Keratinocyte (primary cell): ENCODE measurements around the gene TBC1D12. TPM values are rescaled to one million over a fixed set of nuclear protein-coding genes. Genes with fewer than 3 reads are reported as not detected.
"Not testable (repeated sequence)": the region's sequence is repeated elsewhere in the genome, so short reads cannot be mapped to it uniquely, and the experiment has no call there.

Experiments used
- DNase-seq: peaks from one replicate; pipeline ENCODE4 v3.0.0-alpha.2; 2011; ENCODE audit warnings: low read depth, missing footprints, low spot score
- FAIRE-seq: peaks from 2 replicates; lab custom pipeline; 2011; peaks lifted over from hg19 to GRCh38; lab: Jason Lieb, UNC
- H2AFZ ChIP-seq: 2 replicates; pipeline ENCODE4 v1.6.0; 2012; ENCODE audit warnings: low read length, control low read depth, inconsistent platforms; ENCODE audit not compliant: control insufficient read depth
- H3K27ac ChIP-seq: 2 replicates; pipeline ENCODE4 v1.5.1; 2011; ENCODE audit warnings: low read length; ENCODE audit not compliant: control insufficient read depth, insufficient read depth
- H3K27me3 ChIP-seq: 3 replicates; pipeline ENCODE4 v1.6.0; 2011; ENCODE audit warnings: low read length; ENCODE audit not compliant: control insufficient read depth, insufficient read depth; ENCODE audit errors: extremely low read depth
- H3K36me3 ChIP-seq, 2 experiments: 2 replicates in 1 of 2; 3 replicates in 1 of 2; pipeline ENCODE4 v1.5.1; 2011; ENCODE audit warnings: low read length in 2 of 2, mild to moderate bottlenecking in 1 of 2; ENCODE audit not compliant: control insufficient read depth in 2 of 2, insufficient read depth in 2 of 2; ENCODE audit errors: extremely low read depth in 1 of 2
- H3K4me1 ChIP-seq: 3 replicates; pipeline ENCODE4 v1.5.1; 2011; ENCODE audit warnings: low read length; ENCODE audit not compliant: control insufficient read depth, insufficient read depth; ENCODE audit errors: extremely low read depth
- H3K4me2 ChIP-seq: 3 replicates; pipeline ENCODE4 v1.6.0; 2011; ENCODE audit warnings: low read depth, low read length; ENCODE audit not compliant: control insufficient read depth, insufficient read depth; ENCODE audit errors: extremely low read depth
- H3K4me3 ChIP-seq, 3 experiments: fragments of 200-600 bp in 1 of 3; sonication (generic) in 1 of 3; 2 replicates in 2 of 3; 3 replicates in 1 of 3; pipeline ENCODE4 v1.5.1; 2011 to 2016; ENCODE audit warnings: low read length in 3 of 3, mild to moderate bottlenecking in 3 of 3, control low read depth in 2 of 3, inconsistent platforms in 1 of 3, low read depth in 1 of 3, mixed read lengths in 1 of 3, mixed run types in 1 of 3, moderate library complexity in 1 of 3; ENCODE audit not compliant: control insufficient read depth in 2 of 3, insufficient read depth in 2 of 3; ENCODE audit errors: extremely low read depth in 1 of 3
- H3K79me2 ChIP-seq: 2 replicates; pipeline ENCODE4 v1.6.0; 2012; ENCODE audit warnings: low read length; ENCODE audit not compliant: control insufficient read depth, insufficient read depth
- H3K9ac ChIP-seq: 3 replicates; pipeline ENCODE4 v1.6.0; 2011; ENCODE audit warnings: low read length; ENCODE audit not compliant: control insufficient read depth, insufficient read depth; ENCODE audit errors: extremely low read depth
- H3K9me1 ChIP-seq: 3 replicates; pipeline ENCODE4 v1.6.0; 2011; ENCODE audit warnings: low read length; ENCODE audit not compliant: control insufficient read depth, insufficient read depth; ENCODE audit errors: extremely low read depth
- H3K9me3 ChIP-seq: 2 replicates; pipeline ENCODE4 v1.5.1; 2012; ENCODE audit warnings: low read depth, low read length; ENCODE audit not compliant: control insufficient read depth
- H4K20me1 ChIP-seq: 3 replicates; pipeline ENCODE4 v1.6.0; 2011; ENCODE audit warnings: low read length; ENCODE audit not compliant: control insufficient read depth, insufficient read depth; ENCODE audit errors: extremely low read depth
- EZH2 ChIP-seq: IDR thresholded peaks from one replicate; pipeline ENCODE4 v1.6.1; 2012; ENCODE audit warnings: inconsistent platforms, mild to moderate bottlenecking, low read length, moderate library complexity
- dilution Hi-C: fragments of 300-500 bp; cut with MboI; formaldehyde crosslinking; loops from one replicate; pipeline ENCODE4 v1.7.0; 2020; ENCODE audit warnings: low sequenced_read_pairs; ENCODE audit not compliant: extremely low pct_ligation_motif_present
- polyA plus RNA-seq, 5 experiments: library from polyadenylated mRNA; depleted of rRNA in 3 of 5; stranded (reverse) in 3 of 5; stranded (forward) in 1 of 5; unstranded in 1 of 5; fragments of >200 nt; gene quantifications; 1 replicate in 1 of 5; 2 replicates in 3 of 5; 3 replicates in 1 of 5; pipeline versions ENCODE4 v1.2.1 to v1.2.3, GENCODE V29; 2011 to 2012; ENCODE audit warnings: missing spikeins in 2 of 5, low read depth in 1 of 5, low replicate concordance in 1 of 5
- TF ChIP-seq, protein P1 (sequence below), 3 experiments: IDR thresholded peaks in 1 of 3; conservative IDR thresholded peaks in 1 of 3; optimal IDR thresholded peaks in 1 of 3; 2 replicates in 2 of 3; 3 replicates in 1 of 3; pipeline versions ENCODE3 to v1.5.1; 2011; ENCODE audit warnings: low read length in 3 of 3, mild to moderate bottlenecking in 3 of 3, moderate library complexity in 2 of 3, control low read depth in 1 of 3, inconsistent platforms in 1 of 3; ENCODE audit not compliant: insufficient read depth in 2 of 3; ENCODE audit errors: extremely low read depth in 1 of 3

TBC1D12 gene
- polyA plus RNA-seq, 1 donor (not counting 4 experiments of a cell fraction or from before 2014, with no cell fraction given), result 7.0 TPM

DNA sequence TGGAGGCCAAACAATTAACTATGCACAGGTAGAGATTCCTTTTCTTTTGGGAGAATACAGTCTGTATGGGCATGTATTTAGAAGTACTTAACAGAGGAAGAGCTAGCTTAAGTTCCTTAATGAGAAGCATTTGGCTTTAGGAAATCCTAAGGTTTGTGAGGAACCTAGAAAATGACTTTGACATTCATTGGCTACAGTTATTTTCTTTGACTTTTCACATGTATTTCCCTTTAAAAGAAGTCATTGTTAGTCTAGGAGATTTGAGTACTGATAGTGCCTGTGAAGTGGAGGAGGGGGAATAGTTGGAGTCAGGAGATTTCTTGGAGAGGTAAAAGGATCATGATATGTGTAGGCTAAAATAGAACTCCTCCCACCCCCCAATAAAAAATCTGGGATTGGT lies 146.9 kb downstream of the TBC1D12 start:
- FAIRE-seq, result no peak
- H3K27me3 ChIP-seq, result no peaks in the 10 kb centered on the region
- H3K27ac ChIP-seq, result no peak overlapping the region
- TF ChIP-seq, protein P1, sequence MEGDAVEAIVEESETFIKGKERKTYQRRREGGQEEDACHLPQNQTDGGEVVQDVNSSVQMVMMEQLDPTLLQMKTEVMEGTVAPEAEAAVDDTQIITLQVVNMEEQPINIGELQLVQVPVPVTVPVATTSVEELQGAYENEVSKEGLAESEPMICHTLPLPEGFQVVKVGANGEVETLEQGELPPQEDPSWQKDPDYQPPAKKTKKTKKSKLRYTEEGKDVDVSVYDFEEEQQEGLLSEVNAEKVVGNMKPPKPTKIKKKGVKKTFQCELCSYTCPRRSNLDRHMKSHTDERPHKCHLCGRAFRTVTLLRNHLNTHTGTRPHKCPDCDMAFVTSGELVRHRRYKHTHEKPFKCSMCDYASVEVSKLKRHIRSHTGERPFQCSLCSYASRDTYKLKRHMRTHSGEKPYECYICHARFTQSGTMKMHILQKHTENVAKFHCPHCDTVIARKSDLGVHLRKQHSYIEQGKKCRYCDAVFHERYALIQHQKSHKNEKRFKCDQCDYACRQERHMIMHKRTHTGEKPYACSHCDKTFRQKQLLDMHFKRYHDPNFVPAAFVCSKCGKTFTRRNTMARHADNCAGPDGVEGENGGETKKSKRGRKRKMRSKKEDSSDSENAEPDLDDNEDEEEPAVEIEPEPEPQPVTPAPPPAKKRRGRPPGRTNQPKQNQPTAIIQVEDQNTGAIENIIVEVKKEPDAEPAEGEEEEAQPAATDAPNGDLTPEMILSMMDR (optimal IDR thresholded peaks at IDR 0.05 in 1 of 3, IDR thresholded peaks at IDR 0.05 in 1 of 3, conservative IDR thresholded peaks at IDR 0.05 in 1 of 3; ENCODE audit: extremely low read depth in 1 of 3, insufficient read depth in 2 of 3, low read length in 3 of 3), result no peak
- TF ChIP-seq EZH2, result no peak
- no peak overlapping the region for H2AFZ ChIP-seq
- dilution Hi-C loops, result no loop called here
- H3K79me2 ChIP-seq, result peaks cover 24% of the 10 kb centered on the region
- H3K9me3 ChIP-seq, result no peaks in the 10 kb centered on the region
- peaks cover 7% of the 10 kb centered on the region for H3K4me1 ChIP-seq
- no peaks in the 10 kb centered on the region for H3K36me3 ChIP-seq
- no peaks in the 10 kb centered on the region for H4K20me1 ChIP-seq
- no peak for DNase-seq
- H3K9ac ChIP-seq, result no peak overlapping the region
- no peak overlapping the region for H3K4me2 ChIP-seq
- no peaks in the 10 kb centered on the region for H3K9me1 ChIP-seq
- H3K4me3 ChIP-seq, result no peak overlapping the region

DNA sequence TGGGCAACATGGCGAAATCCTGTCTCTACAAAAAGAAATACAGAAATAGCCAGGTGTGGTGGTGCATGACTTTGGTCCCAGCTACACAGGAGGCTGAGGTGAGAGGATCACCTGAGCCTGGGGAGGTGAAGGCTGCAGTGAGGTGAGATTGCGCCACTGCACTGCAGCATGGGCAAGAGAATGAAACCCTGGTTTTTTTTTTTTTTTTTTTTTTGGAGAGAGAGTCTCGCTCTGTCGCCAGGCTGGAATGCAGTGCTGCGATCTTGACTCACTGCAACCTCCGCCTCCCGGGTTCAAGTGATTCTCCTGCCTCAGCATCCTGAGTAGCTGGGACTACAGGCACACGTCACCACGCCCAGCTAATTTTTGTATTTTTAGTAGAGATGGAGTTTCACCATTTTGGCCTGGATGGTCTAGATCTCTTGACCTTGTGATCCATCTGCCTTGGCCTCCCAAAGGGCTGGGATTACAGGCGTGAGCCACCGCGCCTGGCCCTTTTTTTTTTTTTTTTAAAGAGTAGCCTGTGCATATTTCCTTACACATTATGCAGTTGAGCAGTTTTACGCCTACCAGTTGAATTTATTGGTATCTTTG lies 165.5 kb downstream of the TBC1D12 start:
- H4K20me1 ChIP-seq, H3K36me3 ChIP-seq, FAIRE-seq, H3K4me1 ChIP-seq, H3K4me2 ChIP-seq, H3K79me2 ChIP-seq, H3K27me3 ChIP-seq, H3K27ac ChIP-seq, dilution Hi-C loops, H3K4me3 ChIP-seq, H3K9ac ChIP-seq, H3K9me1 ChIP-seq, H3K9me3 ChIP-seq, DNase-seq, H2AFZ ChIP-seq: not testable (repeated sequence)

- no peaks in the 10 kb centered on the region for H3K9me3 ChIP-seq
- H2AFZ ChIP-seq, result no peak overlapping the region
- H3K79me2 ChIP-seq, result no peaks in the 10 kb centered on the region
- DNase-seq (no peak), FAIRE-seq (no peak)
- no peak for TF ChIP-seq EZH2
- TF ChIP-seq, protein P1 (optimal IDR thresholded peaks at IDR 0.05 in 1 of 3, IDR thresholded peaks at IDR 0.05 in 1 of 3, conservative IDR thresholded peaks at IDR 0.05 in 1 of 3; ENCODE audit: extremely low read depth in 1 of 3, insufficient read depth in 2 of 3, low read length in 3 of 3), result no peak
- no peaks in the 10 kb centered on the region for H3K9me1 ChIP-seq
- H3K27ac ChIP-seq, result no peak overlapping the region
- no peak overlapping the region for H3K4me3 ChIP-seq
- no peaks in the 10 kb centered on the region for H3K36me3 ChIP-seq
- H3K9ac ChIP-seq, result no peak overlapping the region
- no peaks in the 10 kb centered on the region for H3K4me1 ChIP-seq
- H3K27me3 ChIP-seq, result no peaks in the 10 kb centered on the region
- dilution Hi-C loops, result no loop called here
- no peaks in the 10 kb centered on the region for H4K20me1 ChIP-seq
- H3K4me2 ChIP-seq, result no peak overlapping the region
These were observed 168.7 kb downstream of the TBC1D12 start for GRCh38 chr10:94571081-94571480.
